Stimulated activated CD8-positive, alpha-beta memory T cell treated with anti-CD3 and anti-CD28 coated beads, Interleukin-7, amount 100 ng/mL, for 1 hour (primary cell): ENCODE measurements around the gene CAVIN3.
"Not testable (repeated sequence)": the region's sequence is repeated elsewhere in the genome, so short reads cannot be mapped to it uniquely, and the experiment has no call there.

ENCODE experiments used
- DNase-seq, 2 donors: peaks; one replicate each; pipeline ENCODE4 v3.0.0-alpha.2; 2020; ENCODE audit warnings: low read depth in 2 of 2

The CAVIN3 gene

GRCh38 chr11:6326303-6326702, 6.0 kb upstream of the CAVIN3 start:
- DNase-seq: no peak

- DNase-seq: no peak
These were observed 3.1 kb upstream of the CAVIN3 start for GRCh38 chr11:6323291-6323905.

- no peak for DNase-seq
These were observed 1.7 kb upstream of the CAVIN3 start for GRCh38 chr11:6321961-6322362.

- DNase-seq: no peak
These were observed 1.1 kb upstream of the CAVIN3 start for GRCh38 chr11:6321356-6321755.

- no peak for DNase-seq
These were observed 444 bp downstream of the CAVIN3 start for GRCh38 chr11:6319704-6320410.

- no peak for DNase-seq
These were observed 1.1 kb downstream of the CAVIN3 start for GRCh38 chr11:6319001-6319703.

DNA sequence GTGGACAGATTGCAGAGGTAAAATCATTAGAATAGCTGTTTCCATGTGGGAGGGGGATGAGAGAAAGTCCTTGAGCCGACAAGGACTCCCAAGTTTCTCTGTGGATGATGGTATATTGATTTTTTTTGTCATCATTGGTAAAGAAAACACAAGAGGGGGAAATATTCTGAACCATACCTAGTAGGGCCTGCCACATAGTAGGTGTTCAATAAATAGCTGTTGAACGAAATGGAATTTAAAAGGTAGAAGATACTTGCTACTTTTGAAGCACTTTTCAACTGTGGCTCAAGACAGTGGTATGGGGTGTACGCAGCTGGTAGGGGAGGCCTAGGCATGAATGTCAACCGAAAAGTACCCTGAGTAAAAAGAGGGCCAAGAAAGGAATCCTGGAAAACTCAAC, 2.1 kb downstream of the CAVIN3 start:
- DNase-seq: no peak

DNA sequence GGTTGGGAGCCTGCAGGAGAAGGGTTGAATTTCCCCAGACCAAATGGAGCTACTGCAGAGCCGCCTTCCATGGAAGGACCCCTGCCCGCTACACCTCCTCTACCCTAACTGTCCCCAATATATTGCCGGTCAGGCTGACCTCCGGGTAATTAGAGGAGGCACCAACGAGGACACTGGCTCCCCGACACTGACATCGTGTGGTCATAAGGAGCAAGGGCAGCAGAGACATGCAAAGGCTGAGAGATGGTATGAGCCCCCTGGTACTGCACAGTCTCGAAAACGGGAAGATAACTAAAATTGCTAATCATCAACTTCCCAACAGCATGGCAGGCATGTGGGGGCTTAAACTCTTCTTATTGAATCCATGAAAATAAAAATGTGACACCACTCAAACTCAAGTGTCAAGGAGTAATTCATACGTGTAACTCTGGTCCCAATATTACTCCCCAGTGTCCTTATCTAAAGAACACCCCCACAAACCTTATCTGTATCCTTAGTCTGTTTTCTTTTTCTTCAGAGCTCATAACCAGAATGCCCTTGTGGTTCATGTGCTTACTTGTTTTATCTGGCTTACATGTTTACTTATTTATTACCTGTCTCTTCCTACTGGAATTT, 4.4 kb downstream of the CAVIN3 start:
- no peak for DNase-seq

DNA sequence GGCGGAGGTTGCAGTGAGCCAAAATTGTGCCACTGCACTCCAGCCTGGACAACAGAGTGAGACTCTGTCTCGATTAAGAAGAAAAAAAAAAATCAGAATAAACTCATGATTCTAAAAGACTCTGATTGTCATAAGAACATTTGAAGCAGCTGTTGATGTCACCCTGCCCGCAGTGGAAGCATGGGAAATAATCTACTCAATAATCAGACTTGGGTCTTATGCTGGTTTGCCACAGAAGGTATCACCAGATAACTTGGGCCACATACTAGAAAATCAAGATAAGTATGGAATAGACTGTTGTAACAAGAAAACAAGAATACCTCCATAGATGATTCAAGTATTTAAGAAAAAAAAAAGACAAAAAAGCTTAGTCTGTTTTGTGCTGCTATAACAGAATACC, 8.2 kb downstream of the CAVIN3 start:
- DNase-seq: no peak

DNA sequence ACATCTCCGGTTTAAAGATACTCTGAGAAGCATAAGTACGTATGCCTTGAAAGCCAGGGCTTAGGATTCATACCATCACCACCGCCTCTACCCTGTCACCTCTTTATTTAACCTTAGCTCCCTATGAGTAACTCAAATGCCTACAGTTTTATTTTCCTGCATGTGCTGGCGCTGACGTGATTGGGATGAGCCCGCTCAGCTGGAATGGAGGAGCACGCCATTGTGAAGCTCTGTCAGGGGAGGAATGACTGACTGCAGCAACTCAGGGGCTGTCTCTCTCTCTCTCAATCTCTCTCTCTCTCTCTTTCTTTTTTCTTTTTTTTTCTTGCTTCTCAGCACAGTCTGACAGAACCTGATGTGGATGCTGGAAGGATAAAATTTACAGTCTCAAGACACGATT, 12.4 kb downstream of the CAVIN3 start:
- DNase-seq: no peak

DNA sequence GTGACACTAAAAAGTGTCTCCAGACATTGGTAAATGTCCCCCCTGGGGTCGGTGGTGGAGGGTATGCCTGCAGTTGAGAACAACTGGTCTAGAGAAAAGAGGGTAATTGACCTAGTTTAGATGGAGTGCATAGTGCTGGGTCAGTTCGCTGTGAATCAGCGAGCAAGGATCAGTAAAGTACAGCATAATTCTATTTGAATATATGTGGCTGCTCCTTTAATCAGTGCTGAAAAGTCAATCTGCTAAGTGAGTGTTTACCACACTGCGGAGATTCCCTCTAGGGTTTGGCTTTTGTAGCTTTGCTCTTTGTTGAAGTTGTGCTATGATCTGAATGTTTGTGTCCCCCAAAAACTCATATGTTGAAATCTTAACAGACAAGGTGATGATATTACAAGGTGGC, 15.0 kb downstream of the CAVIN3 start:
- no peak for DNase-seq

DNA sequence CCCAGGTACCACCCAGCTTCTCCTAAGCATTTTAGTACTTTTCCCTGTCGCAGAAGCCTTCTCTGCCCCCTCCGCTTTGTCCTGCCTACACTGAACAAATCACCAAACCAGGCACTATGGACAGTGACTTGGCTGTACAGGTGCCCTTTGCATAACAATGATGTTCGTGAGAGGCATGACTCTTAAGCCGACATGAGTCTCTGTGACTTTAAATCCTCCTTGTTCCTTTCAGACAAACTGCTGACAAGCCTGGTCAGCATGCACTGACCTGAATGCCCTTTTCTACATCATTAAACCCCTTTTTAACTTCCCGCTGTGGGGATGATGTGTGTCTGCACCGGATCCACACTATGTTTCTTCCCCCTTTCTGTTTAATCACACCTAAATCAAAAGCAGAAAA, 16.6 kb downstream of the CAVIN3 start:
- no peak for DNase-seq

DNA sequence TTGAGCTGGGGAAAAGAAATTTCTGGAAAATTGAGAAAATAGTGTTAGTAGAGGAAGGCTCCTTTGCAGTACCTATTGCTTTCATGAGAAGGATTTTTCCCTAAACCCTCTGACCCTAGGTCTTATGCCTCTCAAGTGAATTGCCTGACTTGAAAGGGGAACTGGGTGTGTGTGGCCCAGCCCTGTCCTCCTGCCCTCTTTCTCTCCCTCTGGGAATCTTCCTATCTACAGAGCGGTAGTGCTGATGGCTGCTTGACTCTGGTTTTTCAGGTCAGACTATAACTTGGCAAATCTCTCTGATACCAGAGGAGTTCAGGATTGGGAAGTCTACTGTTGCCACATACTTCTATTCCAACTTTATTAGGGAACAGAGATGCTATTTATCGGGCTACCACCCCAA, 19.2 kb downstream of the CAVIN3 start:
- no peak for DNase-seq

DNA sequence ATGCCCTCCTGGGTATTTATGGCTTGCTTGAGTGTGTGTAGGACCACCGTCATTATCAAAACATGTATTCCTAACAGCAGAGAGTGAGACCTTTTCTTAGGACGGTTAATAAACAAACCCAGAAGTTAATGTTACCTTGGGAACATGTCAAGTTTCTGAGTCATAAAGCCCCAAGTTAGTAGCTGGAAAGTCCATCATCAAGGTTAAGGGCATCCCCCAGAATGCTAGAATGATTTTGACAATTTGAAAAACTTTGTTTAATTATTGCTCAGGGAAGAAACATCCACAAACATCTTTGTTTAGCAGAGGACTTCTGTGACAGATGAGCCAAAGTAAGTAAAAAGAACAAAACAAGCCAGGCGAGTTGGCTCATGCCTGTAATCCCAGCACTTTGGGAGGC, 20.0 kb downstream of the CAVIN3 start:
- no peak for DNase-seq

DNA sequence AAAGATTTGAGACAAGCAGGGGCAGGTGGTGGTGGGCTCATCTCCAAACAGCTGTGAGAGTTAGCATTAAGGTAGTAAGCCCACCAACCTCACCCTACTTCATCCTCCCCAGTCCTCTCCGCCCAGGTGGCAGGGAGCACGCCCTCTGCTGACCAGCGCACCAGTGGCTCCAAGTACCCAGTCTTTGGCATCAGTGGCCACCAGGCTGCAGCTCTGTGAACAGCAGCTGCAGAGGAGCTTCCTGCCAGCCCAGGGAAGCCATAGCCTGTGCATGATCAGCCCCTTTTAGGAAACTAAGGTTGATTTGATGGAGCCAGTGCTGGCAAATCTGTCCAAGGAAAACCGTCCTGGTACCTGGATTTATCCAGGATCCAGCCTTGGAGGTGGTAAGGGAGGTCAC, 21.7 kb downstream of the CAVIN3 start:
- DNase-seq: no peak

DNA sequence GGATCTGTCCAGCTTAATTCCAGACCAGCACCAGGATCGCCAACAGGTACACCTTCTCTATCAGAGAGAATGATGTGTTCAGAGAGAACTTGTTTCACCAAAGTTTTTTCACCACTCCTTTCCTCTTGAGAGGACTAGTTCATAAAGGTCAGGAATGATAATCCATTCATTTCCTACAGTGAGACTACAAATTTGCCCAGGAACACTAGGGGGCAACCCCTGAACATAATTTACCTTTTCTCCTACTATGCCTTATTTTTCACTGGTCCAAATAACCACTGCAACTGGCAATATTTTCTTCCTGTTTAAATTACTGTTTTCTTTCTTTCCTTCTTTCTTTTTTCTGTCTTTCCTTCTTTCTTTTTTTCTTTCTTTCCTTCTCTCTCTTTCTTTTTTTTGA, 22.5 kb downstream of the CAVIN3 start:
- no peak for DNase-seq

- DNase-seq: no peak
These were observed 35.3 kb downstream of the CAVIN3 start for GRCh38 chr11:6285019-6285418.

- DNase-seq: no peak
These were observed 36.1 kb downstream of the CAVIN3 start for GRCh38 chr11:6284250-6284649.

DNA sequence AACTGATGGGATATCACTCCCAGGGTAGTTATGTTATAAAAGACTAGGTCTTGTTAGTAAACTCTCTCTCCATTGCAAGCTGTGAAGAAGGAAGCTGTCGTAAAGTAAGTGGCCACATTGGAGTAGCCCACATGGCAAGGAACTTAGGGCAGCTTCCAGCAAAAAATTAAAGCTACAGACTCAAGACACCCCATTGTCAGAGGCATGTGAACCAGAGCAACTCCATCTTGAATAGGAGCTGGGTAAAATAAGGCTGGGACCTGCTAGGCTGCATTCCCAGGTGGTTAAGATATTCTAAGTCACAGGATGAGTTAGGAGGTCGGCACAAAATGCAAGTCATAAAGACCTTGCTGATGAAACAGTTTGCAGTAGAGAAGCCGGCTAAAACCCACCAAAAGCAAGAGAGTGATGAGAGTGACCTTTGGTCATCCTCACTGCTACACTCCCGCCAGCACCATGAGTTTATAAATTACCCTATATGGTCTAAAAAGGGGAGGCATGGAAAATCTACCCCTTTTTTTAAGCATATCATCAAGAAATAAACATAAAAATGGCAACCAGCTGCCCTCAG, 36.8 kb downstream of the CAVIN3 start:
- no peak for DNase-seq

DNA sequence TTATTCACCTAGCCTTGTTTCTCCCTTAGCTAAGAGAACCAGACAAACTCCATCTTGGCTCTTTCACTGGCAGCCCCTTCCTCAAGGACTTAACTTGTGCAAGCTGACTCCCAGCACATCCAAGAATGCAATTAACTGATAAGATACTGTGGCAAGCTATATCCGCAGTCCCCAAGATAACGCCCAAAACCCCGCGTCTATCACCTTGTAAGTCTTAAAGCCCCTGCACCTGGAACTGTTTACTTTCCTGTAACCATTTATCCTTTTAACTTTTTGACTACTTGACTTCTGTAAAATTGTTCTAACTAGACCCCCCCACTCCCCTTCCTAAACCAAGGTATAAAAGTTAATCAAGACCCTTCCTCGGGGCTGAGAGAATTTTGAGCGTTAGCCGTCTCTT, 39.5 kb downstream of the CAVIN3 start:
- DNase-seq: not testable (repeated sequence)

GRCh38 chr11:6273188-6273587, 47.1 kb downstream of the CAVIN3 start:
- DNase-seq: no peak

DNA sequence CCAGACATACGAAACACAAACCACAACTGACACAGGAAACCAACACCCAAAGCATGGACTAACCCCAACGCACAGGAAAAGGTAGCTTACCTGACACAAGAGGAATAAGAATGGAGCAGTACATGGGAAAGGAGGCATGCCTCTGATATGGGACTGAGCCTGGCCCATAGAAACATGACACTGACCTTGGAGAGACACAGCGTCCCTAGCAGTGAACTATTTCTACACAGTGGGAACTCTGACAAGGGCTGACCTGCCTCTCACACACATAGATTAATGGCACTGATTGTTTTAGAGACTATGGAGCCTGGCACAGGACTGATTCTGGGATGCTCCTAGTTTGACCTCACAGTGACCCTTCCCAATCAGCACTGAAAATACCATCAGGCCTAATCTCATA, 48.7 kb downstream of the CAVIN3 start:
- no peak for DNase-seq
